Measurements from ENCODE around the gene ZFP69. TPM values are rescaled to one million over a fixed set of nuclear protein-coding genes. Genes with fewer than 3 reads are reported as not detected.

The ZFP69 gene
- total RNA-seq, 1 experiment from 2014 or later = 4.8 TPM

- Histone ChIP-seq H3K36me3 (ENCODE audit: low read depth) (no peaks in the 10 kb centered on the region), H3K79me2 (ENCODE audit: low read depth) (no peaks in the 10 kb centered on the region), H3K9me2 (ENCODE audit: insufficient read depth) (no peaks in the 10 kb centered on the region), H3K4me1 (replicated peaks; ENCODE audit: insufficient read depth) (no peaks in the 10 kb centered on the region), H3K27ac (no peak overlapping the region), H2AFZ (no peak overlapping the region), H4K20me1 (ENCODE audit: insufficient read depth) (no peaks in the 10 kb centered on the region), H3K9me3 (ENCODE audit: insufficient read depth, low read depth) (peaks cover 10% of the 10 kb centered on the region; the same call in 1 of the 2 replicates), H3F3A (ENCODE audit: insufficient read depth, low read depth) (no peaks in the 10 kb centered on the region), H3K4me3 (no peak overlapping the region), H3K4me2 (no peak overlapping the region), H3K27me3 (ENCODE audit: insufficient read depth, low read depth) (no peaks in the 10 kb centered on the region)
- POLR2A ChIA-PET (ENCODE audit: unreplicated experiment) = interaction anchor here (0.6 kb wide), 1 partner anchor 339 kb away, joined by 5 read pairs; no protein-coding TSS in a partner anchor
- CTCF ChIA-PET = no interaction called here
- BruUV-seq (replicated peaks) = no TSS peak
- TF ChIP-seq CTCF (conservative IDR thresholded peaks at IDR 0.05) (no peak), EZH2 (IDR thresholded peaks at IDR 0.05; ENCODE audit: low read depth) (no peak)
- intact Hi-C loops (cut with micrococcal nuclease; ENCODE audit: unreplicated experiment) = no loop called here
- DNase-seq = no peak
Measured at GRCh38 chr1:40435471-40435870, 41.6 kb upstream of the ZFP69 start.

GRCh38 chr1:40435876-40436275, 41.2 kb upstream of the ZFP69 start:
- Histone ChIP-seq H3K4me3 (no peak overlapping the region), H2AFZ (no peak overlapping the region), H3K4me1 (replicated peaks; ENCODE audit: insufficient read depth) (no peaks in the 10 kb centered on the region), H3K9me3 (ENCODE audit: insufficient read depth, low read depth) (peaks cover 10% of the 10 kb centered on the region; the same call in 1 of the 2 replicates), H3K4me2 (no peak overlapping the region), H3K27ac (no peak overlapping the region), H3K36me3 (ENCODE audit: low read depth) (no peaks in the 10 kb centered on the region), H4K20me1 (ENCODE audit: insufficient read depth) (no peaks in the 10 kb centered on the region), H3K79me2 (ENCODE audit: low read depth) (no peaks in the 10 kb centered on the region), H3K27me3 (ENCODE audit: insufficient read depth, low read depth) (no peaks in the 10 kb centered on the region), H3K9me2 (ENCODE audit: insufficient read depth) (no peaks in the 10 kb centered on the region), H3F3A (ENCODE audit: insufficient read depth, low read depth) (no peaks in the 10 kb centered on the region)
- no TSS peak for BruUV-seq (replicated peaks)
- TF ChIP-seq EZH2 (IDR thresholded peaks at IDR 0.05; ENCODE audit: low read depth) = no peak
- POLR2A ChIA-PET (ENCODE audit: unreplicated experiment) = interaction anchor here (0.6 kb wide), 1 partner anchor 339 kb away, joined by 5 read pairs; no protein-coding TSS in a partner anchor
- CTCF ChIA-PET = no interaction called here
- intact Hi-C loops (cut with micrococcal nuclease; ENCODE audit: unreplicated experiment) = no loop called here
- no peak for DNase-seq

- DNase-seq = peak in 1 of 2 experiments; percentile 6
- Histone ChIP-seq H3K27ac (no peak overlapping the region), H3F3A (ENCODE audit: insufficient read depth, low read depth) (no peaks in the 10 kb centered on the region), H3K9me3 (ENCODE audit: insufficient read depth, low read depth) (peaks cover 15% of the 10 kb centered on the region; the same call in 1 of the 2 replicates), H3K9me2 (ENCODE audit: insufficient read depth) (no peaks in the 10 kb centered on the region), H4K20me1 (ENCODE audit: insufficient read depth) (no peaks in the 10 kb centered on the region), H3K4me2 (no peak overlapping the region), H3K4me1 (replicated peaks; ENCODE audit: insufficient read depth) (no peaks in the 10 kb centered on the region), H3K36me3 (ENCODE audit: low read depth) (no peaks in the 10 kb centered on the region), H3K79me2 (ENCODE audit: low read depth) (no peaks in the 10 kb centered on the region), H3K4me3 (no peak overlapping the region), H2AFZ (no peak overlapping the region), H3K27me3 (ENCODE audit: insufficient read depth, low read depth) (no peaks in the 10 kb centered on the region)
- intact Hi-C loops (cut with micrococcal nuclease; ENCODE audit: unreplicated experiment) = no loop called here
- no TSS peak for BruUV-seq (replicated peaks)
- CTCF ChIA-PET = interaction anchor here (0.5 to 1.2 kb wide), 6 partner anchors 10 to 832 kb away, joined by 3 to 8 read pairs (median 4); no protein-coding TSS in a partner anchor
- POLR2A ChIA-PET (ENCODE audit: unreplicated experiment) = interaction anchor here (0.5 kb wide), 1 partner anchor 296 kb away, joined by 3 read pairs; no protein-coding TSS in a partner anchor
- TF ChIP-seq EZH2 (IDR thresholded peaks at IDR 0.05; ENCODE audit: low read depth) (no peak), CTCF (conservative IDR thresholded peaks at IDR 0.05) (peak; percentile 76)
Measured at GRCh38 chr1:40438391-40439015, 38.6 kb upstream of the ZFP69 start.

All from PC-9 (cell line).